Trophoblast cell (in vitro differentiated cells and primary cell): Measurements from ENCODE around the gene CABP1.

Source experiments
- DNase-seq, 2 donors: peaks; one replicate each; pipeline ENCODE4 v3.0.0-alpha.2; 2016
- H2AFZ ChIP-seq: 2 replicates; pipeline ENCODE4 v1.6.1; 2013; ENCODE audit warnings: low read length, moderate library complexity, mild to moderate bottlenecking; ENCODE audit not compliant: insufficient read depth, poor library complexity
- H2AK5ac ChIP-seq: 2 replicates; pipeline ENCODE4 v1.6.1; 2013; ENCODE audit warnings: mild to moderate bottlenecking, low read length
- H2BK120ac ChIP-seq: 2 replicates; pipeline ENCODE4 v1.6.1; 2013; ENCODE audit warnings: low read length, mild to moderate bottlenecking, moderate library complexity; ENCODE audit not compliant: insufficient read depth, poor library complexity
- H2BK12ac ChIP-seq: 2 replicates; pipeline ENCODE4 v1.6.1; 2013; ENCODE audit warnings: mild to moderate bottlenecking, low read length, moderate library complexity
- H2BK5ac ChIP-seq: 2 replicates; pipeline ENCODE4 v1.6.1; 2013; ENCODE audit warnings: low read length, low read depth, moderate library complexity, mild to moderate bottlenecking; ENCODE audit not compliant: poor library complexity
- H3K14ac ChIP-seq: 2 replicates; pipeline ENCODE4 v1.6.1; 2013; ENCODE audit warnings: mild to moderate bottlenecking, low read length
- H3K18ac ChIP-seq: 2 replicates; pipeline ENCODE4 v1.6.1; 2013; ENCODE audit warnings: mild to moderate bottlenecking, low read length
- H3K23ac ChIP-seq: 2 replicates; pipeline ENCODE4 v1.6.1; 2013; ENCODE audit warnings: low read length
- H3K27ac ChIP-seq: 2 replicates; pipeline ENCODE4 v1.5.1; 2013; ENCODE audit warnings: low read depth, mild to moderate bottlenecking, inconsistent platforms, low read length, moderate library complexity
- H3K27me3 ChIP-seq: 2 replicates; pipeline ENCODE4 v1.6.1; 2013; ENCODE audit warnings: inconsistent platforms, mild to moderate bottlenecking, low read length, moderate library complexity; ENCODE audit not compliant: insufficient read depth
- H3K36me3 ChIP-seq, 2 experiments: 1 replicate in 1 of 2; 2 replicates in 1 of 2; pipeline ENCODE4 v1.6.1; 2013; ENCODE audit warnings: low read length in 2 of 2, mild to moderate bottlenecking in 2 of 2, moderate library complexity in 1 of 2; ENCODE audit not compliant: insufficient read depth in 2 of 2, control insufficient read depth in 1 of 2
- H3K4ac ChIP-seq: 2 replicates; pipeline ENCODE4 v1.6.1; 2013; ENCODE audit warnings: low read depth, mild to moderate bottlenecking, low read length, moderate library complexity
- H3K4me1 ChIP-seq, 2 experiments: 1 replicate in 1 of 2; 2 replicates in 1 of 2; pipeline ENCODE4 v1.6.1; 2013; ENCODE audit warnings: low read length in 2 of 2, mild to moderate bottlenecking in 2 of 2, moderate library complexity in 1 of 2; ENCODE audit not compliant: insufficient read depth in 2 of 2, control insufficient read depth in 1 of 2
- H3K4me2 ChIP-seq: 2 replicates; pipeline ENCODE4 v1.6.1; 2013; ENCODE audit warnings: inconsistent platforms, mild to moderate bottlenecking, low read length, moderate library complexity
- H3K4me3 ChIP-seq: 2 replicates; pipeline ENCODE4 v1.5.1; 2013; ENCODE audit warnings: mild to moderate bottlenecking, low read depth, low read length, inconsistent platforms
- H3K79me1 ChIP-seq: one replicate; pipeline ENCODE4 v1.6.1; 2013; ENCODE audit warnings: low read length
- H3K79me2 ChIP-seq: 2 replicates; pipeline ENCODE4 v1.6.1; 2013; ENCODE audit warnings: low read length, mild to moderate bottlenecking; ENCODE audit not compliant: control insufficient read depth, insufficient read depth, poor library complexity
- H3K9ac ChIP-seq: 2 replicates; pipeline ENCODE4 v1.6.1; 2013; ENCODE audit warnings: mild to moderate bottlenecking, low read length
- H3K9me3 ChIP-seq: 2 replicates; pipeline ENCODE4 v1.6.1; 2013; ENCODE audit warnings: low read depth, mild to moderate bottlenecking, control low read depth, inconsistent platforms, low read length; ENCODE audit not compliant: insufficient read depth
- H4K12ac ChIP-seq: 2 replicates; pipeline ENCODE4 v1.6.1; 2013; ENCODE audit warnings: low read depth, mild to moderate bottlenecking, low read length, moderate library complexity
- H4K8ac ChIP-seq: 2 replicates; pipeline ENCODE4 v1.6.1; 2013; ENCODE audit warnings: low read depth, mild to moderate bottlenecking, low read length, moderate library complexity
- H4K91ac ChIP-seq: one replicate; pipeline ENCODE4 v1.6.1; 2013; ENCODE audit warnings: low read depth, mild to moderate bottlenecking, low read length, moderate library complexity
- WGBS: extraction: QIAGEN DNeasy Blood & Tissue Kit; methylation state at CpG from one replicate; pipeline ENCODE4 v1.1.7; 2013; ENCODE audit warnings: missing lambda C conversion rate; ENCODE audit not compliant: insufficient read length, insufficient coverage; ENCODE audit errors: extremely low coverage; 5-methylcytosine and 5-hydroxymethylcytosine counted together

Gene CABP1

DNA sequence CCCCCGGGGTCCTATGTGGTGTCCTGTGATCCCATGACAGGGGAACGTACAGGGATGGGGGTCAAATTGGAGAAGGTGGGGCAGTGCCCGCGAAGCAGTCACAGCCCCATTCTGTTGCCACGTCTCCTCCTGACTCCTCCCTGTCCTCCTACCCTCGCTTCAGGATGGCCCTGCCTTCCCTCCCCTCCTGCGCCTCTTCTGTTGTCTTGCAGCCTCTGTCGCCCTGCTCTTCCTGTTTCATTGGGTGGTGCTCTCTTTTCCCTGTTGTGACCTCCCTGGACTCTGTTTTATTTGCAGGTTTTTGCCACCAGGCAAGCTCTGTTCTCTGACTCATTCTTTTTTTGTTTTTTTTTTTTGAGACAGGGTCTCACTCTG lies 18.7 kb downstream of the CABP1 start:
- H3K36me3 ChIP-seq: no peaks in the 10 kb centered on the region
- no peaks in the 10 kb centered on the region for H3K9me3 ChIP-seq
- no peaks in the 10 kb centered on the region for H3K79me1 ChIP-seq
- no peak overlapping the region for H2AK5ac ChIP-seq
- no peak overlapping the region for H2AFZ ChIP-seq
- no peak overlapping the region for H3K23ac ChIP-seq
- H4K12ac ChIP-seq: no peak overlapping the region
- H2BK120ac ChIP-seq: no peak overlapping the region
- H4K91ac ChIP-seq: no peak overlapping the region
- no peak overlapping the region for H3K4ac ChIP-seq
- H3K27me3 ChIP-seq: no peaks in the 10 kb centered on the region
- H3K79me2 ChIP-seq: no peaks in the 10 kb centered on the region
- H3K4me3 ChIP-seq: no peak overlapping the region
- no peak overlapping the region for H3K9ac ChIP-seq
- no peak overlapping the region for H4K8ac ChIP-seq
- H3K4me1 ChIP-seq: no peaks in the 10 kb centered on the region
- no peak overlapping the region for H2BK5ac ChIP-seq
- no peak for DNase-seq
- no peak overlapping the region for H2BK12ac ChIP-seq
- WGBS: no CpG with 5 or more reads among the region's 8 CpGs
- H3K14ac ChIP-seq: no peak overlapping the region
- H3K4me2 ChIP-seq: no peak overlapping the region
- H3K18ac ChIP-seq: no peak overlapping the region
- no peak overlapping the region for H3K27ac ChIP-seq

GRCh38 chr12:120661432-120661831 lies 21.0 kb downstream of the CABP1 start:
- no peak overlapping the region for H3K18ac ChIP-seq
- H3K4ac ChIP-seq: no peak overlapping the region
- no peak overlapping the region for H4K12ac ChIP-seq
- H3K79me1 ChIP-seq: no peaks in the 10 kb centered on the region
- no peak overlapping the region for H3K27ac ChIP-seq
- no peak overlapping the region for H2AFZ ChIP-seq
- no peak overlapping the region for H3K4me2 ChIP-seq
- no peak overlapping the region for H3K14ac ChIP-seq
- no peak overlapping the region for H2AK5ac ChIP-seq
- no peaks in the 10 kb centered on the region for H3K9me3 ChIP-seq
- H2BK5ac ChIP-seq: no peak overlapping the region
- 100% methylated on average over 2 of the region's 2 CpGs for WGBS
- H3K4me3 ChIP-seq: no peak overlapping the region
- no peak overlapping the region for H3K9ac ChIP-seq
- H3K23ac ChIP-seq: no peak overlapping the region
- H3K4me1 ChIP-seq: no peaks in the 10 kb centered on the region
- no peaks in the 10 kb centered on the region for H3K79me2 ChIP-seq
- no peak overlapping the region for H4K8ac ChIP-seq
- H4K91ac ChIP-seq: no peak overlapping the region
- no peaks in the 10 kb centered on the region for H3K36me3 ChIP-seq
- no peak overlapping the region for H2BK12ac ChIP-seq
- no peaks in the 10 kb centered on the region for H3K27me3 ChIP-seq
- H2BK120ac ChIP-seq: no peak overlapping the region
- DNase-seq: no peak

DNA sequence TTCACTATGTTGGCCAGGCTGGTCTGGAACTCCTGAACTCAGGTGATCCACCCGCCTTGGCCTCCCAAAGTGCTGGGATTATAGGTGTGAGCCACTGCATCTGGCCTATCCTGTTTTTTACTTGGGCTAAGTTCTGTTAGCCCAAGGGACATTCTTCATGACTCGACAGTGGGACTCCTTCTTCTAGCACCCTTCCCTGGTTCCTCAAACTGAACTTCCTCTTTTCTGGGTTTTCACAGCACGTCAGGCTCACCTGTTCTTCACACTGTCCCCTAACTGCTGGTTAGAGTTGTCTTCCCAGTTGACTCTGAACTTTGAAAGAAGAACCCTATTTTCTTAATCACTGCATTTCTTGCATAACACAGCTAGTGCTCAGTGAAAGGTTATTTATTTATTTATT lies 22.5 kb downstream of the CABP1 start:
- Histone ChIP-seq H3K4me2 (no peak overlapping the region), H3K79me2 (no peaks in the 10 kb centered on the region), H3K27me3 (no peaks in the 10 kb centered on the region), H2BK5ac (no peak overlapping the region), H2AFZ (no peak overlapping the region), H4K91ac (no peak overlapping the region), H3K9ac (no peak overlapping the region), H3K79me1 (no peaks in the 10 kb centered on the region), H3K36me3 (no peaks in the 10 kb centered on the region), H3K27ac (no peak overlapping the region), H2BK12ac (no peak overlapping the region), H3K14ac (no peak overlapping the region), H3K4me3 (no peak overlapping the region), H3K18ac (no peak overlapping the region), H4K12ac (no peak overlapping the region), H3K4me1 (no peaks in the 10 kb centered on the region), H4K8ac (no peak overlapping the region), H3K9me3 (no peaks in the 10 kb centered on the region), H2BK120ac (no peak overlapping the region), H3K23ac (no peak overlapping the region), H3K4ac (no peak overlapping the region), H2AK5ac (no peak overlapping the region)
- WGBS: no CpG with 5 or more reads among the region's 3 CpGs
- DNase-seq: no peak

GRCh38 chr12:120663741-120664140 lies 23.3 kb downstream of the CABP1 start:
- Histone ChIP-seq H3K4me2 (no peak overlapping the region), H3K9me3 (no peaks in the 10 kb centered on the region), H3K18ac (no peak overlapping the region), H3K79me1 (no peaks in the 10 kb centered on the region), H3K23ac (no peak overlapping the region), H3K4me3 (no peak overlapping the region), H2AK5ac (no peak overlapping the region), H2BK5ac (no peak overlapping the region), H3K14ac (no peak overlapping the region), H4K12ac (no peak overlapping the region), H3K79me2 (no peaks in the 10 kb centered on the region), H3K4me1 (no peaks in the 10 kb centered on the region), H3K4ac (no peak overlapping the region), H2BK120ac (no peak overlapping the region), H3K36me3 (no peaks in the 10 kb centered on the region), H4K91ac (no peak overlapping the region), H3K27ac (no peak overlapping the region), H3K9ac (no peak overlapping the region), H3K27me3 (no peaks in the 10 kb centered on the region), H4K8ac (no peak overlapping the region), H2BK12ac (no peak overlapping the region), H2AFZ (no peak overlapping the region)
- WGBS: no CpG with 5 or more reads among the region's 5 CpGs
- DNase-seq: no peak
